HuH-7.5 (cell line): Measurements from ENCODE around the gene MYLK4.
"Not testable (repeated sequence)": the region's sequence is repeated elsewhere in the genome, so short reads cannot be mapped to it uniquely, and the experiment has no call there.

Experiments
- DNase-seq: peaks from one replicate; pipeline ENCODE4 v3.0.0; 2011; ENCODE audit warnings: low spot score

Gene MYLK4

DNA sequence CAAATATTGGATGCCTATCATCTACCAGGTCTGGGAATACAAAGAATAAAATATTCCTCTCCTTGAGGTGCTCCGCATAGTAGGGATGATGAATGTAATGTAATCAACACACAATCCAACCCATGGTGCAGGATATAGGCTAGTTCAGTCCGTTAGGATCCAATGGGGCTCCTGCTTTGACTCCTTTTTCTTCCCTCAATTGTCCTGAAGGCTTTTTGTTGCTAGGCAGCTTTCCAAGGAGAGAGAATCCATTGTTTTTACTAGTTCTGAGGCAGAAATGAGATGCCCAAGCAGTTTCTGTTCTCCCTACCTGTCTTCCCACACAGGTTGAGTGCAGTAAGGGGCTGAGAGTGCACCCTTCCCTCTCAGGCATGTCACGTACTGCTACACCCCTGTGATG lies 26.5 kb upstream of the MYLK4 start:
- DNase-seq: no peak

DNA sequence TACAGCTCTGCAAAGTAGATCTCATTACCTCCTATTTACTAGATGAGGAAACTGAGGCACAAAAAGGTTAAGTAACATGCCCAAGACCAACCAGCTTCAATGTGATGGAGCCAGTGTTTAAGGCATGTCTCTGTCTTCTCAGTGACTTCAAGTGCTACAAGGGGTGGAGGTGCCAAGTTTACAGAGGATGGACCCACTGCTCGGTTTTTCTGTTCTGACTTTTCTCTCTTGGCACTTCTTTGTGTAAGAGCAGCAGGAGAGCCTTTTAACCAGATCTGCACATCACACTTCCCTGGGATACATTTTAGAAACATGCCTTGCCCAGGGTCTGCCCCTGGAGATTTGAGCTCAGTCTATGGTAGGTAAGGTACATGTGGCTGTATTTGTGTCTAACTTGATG lies 24.3 kb upstream of the MYLK4 start:
- DNase-seq: no peak

DNA sequence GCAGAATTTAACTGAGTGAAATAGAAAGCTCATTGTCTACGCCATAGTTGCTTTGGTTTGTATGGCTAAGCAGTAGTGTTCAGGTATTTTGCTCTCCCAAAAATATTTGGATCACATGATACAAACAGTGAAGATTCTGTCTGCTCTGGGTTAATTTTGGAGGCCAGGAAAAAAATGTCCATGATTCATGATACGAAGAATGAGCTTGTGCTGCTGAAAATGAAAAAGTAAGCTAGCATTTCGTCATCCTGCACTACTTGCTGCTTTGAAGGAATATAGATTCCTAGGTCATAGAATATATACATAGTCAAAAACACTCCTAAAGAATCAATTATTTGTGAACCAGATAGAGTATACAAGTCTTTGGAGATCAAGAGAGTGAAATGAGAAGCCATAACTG lies 22.7 kb upstream of the MYLK4 start:
- no peak for DNase-seq

DNA sequence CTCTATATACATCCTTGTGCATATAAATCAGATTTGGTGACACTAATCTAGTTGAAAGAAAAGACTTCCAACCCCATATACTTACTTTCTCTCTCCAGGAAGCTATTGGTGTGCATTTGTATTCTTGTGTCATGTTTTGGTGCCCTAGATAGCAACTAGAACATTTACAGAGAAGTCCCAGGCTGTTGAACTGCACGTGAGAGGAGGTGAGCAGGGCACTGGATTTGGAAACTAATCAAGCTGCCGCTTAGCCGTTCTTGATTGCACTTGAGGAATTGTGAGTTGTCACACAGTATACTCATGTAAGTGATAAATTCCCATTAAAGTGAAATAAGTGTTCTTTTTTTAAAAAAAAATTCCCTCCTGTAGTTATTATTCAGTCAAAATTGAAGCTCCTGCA lies 22.1 kb upstream of the MYLK4 start:
- DNase-seq: no peak

DNA sequence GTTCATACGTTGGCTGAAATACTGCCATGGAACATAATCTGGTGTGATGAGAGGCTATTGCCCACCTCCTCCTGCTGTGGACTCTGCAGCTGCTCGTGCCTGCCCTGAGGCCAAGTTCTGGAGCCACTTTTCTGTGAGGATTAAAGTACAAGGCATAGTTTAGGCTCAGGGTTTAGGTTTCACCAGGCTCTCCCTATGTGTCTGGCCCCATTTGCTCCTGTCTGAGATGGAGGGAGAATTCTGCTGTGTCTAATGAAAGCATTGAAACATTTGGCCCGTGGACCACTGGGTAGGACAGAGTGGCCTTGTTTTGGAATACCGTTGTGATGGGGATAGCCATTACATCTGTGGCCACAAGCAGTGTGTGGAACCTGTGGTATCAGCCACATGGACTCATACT lies 20.4 kb upstream of the MYLK4 start:
- DNase-seq: no peak

DNA sequence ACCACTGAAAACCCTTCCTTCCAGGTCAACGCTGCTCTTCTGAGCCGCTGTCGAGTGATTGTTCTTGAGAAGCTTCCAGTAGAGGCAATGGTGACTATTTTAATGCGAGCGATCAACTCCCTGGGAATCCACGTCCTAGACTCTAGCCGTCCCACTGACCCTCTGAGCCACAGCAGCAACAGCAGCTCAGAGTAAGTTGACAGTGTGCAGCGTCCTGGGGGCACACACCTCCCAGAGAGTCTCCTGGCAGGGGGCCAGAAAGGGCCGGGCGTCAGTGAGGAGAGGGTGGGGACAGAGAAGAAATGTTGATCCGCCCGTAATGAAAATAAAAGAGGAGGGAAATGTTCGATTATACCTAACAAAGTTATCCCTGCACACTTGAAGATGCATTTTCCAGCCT lies 19.4 kb upstream of the MYLK4 start:
- DNase-seq: no peak

DNA sequence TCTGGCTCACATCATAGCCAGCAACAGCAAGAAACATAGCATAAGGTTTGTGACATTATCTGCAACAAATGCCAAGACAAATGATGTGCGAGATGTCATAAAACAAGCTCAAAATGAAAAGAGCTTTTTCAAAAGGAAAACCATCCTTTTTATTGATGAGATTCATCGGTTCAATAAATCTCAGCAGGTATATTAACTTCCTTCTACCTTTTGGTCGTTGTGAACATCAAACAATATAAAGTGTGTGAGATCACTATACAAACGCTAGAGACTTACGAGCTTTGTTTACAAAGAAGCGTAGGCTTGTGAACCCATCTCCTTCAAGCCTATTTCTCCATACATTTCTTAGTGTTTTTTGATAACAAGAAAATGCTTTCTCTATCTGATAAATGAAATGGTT lies 18.0 kb upstream of the MYLK4 start:
- no peak for DNase-seq

DNA sequence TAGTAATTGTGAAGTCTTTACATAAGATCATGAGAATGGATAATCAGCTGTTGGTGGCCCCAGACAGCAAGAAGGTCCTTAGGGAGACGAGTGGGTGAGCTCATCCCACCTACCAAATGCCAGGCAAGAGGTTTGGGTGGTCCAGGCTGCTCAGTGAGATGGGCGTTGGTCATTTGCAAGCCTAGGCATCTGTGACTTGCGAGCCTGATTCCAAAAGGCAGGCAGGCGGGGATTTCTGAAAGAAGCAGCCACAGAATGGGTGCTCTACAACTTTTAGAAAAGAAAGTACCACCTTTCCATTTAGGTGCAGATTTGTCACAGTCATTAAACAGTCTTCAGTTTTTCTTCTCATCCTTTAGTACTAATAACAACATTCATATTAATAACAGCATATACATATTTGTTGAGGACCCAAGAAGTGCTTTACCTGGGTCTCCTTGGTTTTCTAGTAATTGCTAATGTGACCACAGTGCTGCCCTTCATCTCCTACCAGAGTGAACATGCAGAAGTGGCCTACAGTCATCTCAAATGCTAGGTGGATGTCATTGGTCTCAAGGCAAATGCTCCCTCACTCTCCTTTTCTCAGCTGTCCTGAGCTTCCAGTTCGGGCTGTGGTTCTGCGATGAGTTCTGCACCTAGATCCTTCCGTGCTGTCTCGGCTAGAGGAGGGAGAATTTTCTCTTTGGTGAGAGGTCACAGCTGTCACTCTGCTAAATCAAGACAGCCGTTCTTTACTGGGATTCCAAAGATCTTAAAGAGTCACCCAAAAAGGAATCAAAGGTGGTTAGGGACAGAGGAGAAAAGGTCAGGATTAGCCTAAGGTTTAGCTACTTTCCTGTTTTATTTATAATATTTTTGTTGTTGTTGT lies 17.2 kb upstream of the MYLK4 start:
- no peak for DNase-seq

DNA sequence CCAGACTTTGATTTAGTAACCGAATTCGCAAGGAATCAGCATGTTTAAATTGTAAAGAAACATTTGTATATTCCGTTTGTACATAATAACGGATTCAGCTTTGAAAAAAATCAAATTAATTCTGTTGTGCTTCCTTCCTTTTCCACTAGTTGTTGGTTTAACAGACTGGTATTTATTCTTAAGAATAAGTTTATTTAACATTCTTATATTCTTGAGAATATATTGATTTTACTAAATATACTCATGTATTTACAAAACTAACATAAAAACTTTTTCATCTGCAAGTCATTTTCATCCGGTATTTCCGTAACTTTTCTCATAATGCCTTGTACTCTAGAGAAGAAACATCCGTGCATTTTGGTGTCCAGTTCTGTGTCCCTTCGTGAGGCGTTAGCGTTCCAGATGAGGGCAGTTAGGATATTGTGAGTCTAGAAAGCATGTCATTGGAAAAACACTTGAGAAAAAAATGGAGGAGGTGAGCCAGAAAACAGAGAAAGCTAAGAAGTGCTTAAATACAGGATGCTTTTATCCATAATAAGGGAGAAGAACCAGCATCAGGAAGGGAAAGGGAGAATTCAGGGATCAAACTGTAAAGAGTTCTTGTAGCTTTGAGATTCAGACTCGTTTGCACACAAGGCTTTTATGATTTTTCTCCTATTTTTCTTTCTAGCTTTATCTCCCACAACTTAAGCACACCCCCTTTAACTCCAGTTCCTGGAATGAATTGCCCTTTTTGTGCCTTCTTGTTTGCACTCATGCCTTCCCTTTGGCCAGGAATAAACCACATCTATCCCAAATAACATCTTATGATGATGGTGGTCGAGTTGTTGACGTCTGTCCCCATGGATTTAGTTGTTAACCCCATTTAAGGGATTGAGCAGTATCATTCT lies 16.3 kb upstream of the MYLK4 start:
- no peak for DNase-seq

DNA sequence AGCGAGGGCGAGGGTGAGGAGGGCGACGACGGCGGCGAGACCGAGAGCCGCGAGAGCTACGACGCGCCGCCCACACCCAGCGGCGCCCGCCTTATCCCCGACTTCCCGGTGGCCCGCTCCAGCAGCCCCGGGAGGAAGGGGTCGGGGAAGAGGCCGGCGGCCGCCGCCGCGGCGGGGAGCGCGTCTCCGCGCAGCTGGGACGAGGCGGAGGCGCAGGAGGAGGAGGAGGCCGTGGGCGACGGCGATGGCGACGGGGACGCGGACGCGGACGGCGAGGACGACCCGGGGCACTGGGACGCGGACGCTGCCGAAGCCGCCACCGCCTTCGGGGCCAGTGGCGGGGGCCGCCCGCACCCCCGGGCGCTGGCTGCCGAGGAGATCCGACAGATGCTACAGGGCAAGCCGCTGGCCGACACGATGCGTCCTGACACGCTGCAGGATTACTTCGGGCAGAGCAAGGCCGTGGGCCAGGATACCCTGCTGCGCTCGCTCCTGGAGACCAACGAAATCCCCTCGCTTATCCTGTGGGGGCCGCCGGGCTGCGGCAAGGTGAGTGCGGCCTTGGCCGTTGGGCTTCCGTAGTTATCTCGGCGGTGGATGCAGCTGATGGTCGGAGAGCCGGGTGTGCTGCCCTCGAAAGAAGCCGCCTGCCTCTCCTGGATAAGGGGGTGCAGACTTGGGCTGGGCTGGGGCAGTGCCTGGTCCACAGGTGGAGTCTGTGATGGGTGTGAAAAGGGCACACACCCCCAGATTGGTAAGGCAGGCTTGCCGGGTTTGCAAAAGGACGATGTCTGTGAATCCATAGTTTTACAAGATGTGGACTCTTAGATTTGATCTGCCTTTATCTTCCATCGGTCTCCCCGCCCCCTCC lies 15.4 kb upstream of the MYLK4 start:
- peak; percentile 37 for DNase-seq

DNA sequence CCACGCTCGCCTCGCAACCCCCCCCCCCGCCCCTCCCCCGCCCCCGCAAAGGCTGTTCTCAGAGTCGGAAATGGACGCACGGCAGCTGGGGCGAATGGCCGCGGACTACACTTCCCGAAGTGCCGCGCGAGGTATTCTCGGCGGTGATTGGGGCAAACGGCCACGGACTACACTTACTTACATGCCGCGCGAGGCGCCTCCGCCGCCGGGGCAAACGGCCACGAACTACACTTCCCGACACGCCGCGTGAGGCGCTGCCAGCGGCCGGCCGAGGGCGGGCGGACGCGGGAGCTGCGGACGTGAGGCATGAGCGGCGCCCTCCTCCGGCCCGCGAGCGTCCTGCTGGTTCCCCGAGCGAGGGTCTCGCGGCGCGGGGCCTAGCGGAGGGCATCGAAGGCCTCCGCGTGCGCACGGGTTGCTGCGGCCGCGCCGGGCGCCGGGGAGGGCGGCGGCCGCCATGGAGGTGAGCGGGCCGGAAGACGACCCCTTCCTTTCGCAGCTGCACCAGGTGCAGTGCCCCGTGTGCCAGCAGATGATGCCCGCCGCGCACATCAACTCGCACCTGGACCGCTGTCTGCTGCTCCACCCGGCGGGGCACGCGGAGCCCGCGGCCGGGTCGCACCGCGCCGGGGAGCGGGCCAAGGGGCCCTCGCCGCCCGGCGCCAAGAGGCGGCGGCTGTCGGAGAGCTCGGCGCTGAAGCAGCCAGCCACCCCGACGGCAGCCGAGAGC lies 14.6 kb upstream of the MYLK4 start, which contains the start of gene WRNIP1:
Gene WRNIP1 (plus strand): TSS at position 228 of the 730 bp plus-strand sequence. CDS start 230 bp downstream, at position 458.
- peak; percentile 83 for DNase-seq

DNA sequence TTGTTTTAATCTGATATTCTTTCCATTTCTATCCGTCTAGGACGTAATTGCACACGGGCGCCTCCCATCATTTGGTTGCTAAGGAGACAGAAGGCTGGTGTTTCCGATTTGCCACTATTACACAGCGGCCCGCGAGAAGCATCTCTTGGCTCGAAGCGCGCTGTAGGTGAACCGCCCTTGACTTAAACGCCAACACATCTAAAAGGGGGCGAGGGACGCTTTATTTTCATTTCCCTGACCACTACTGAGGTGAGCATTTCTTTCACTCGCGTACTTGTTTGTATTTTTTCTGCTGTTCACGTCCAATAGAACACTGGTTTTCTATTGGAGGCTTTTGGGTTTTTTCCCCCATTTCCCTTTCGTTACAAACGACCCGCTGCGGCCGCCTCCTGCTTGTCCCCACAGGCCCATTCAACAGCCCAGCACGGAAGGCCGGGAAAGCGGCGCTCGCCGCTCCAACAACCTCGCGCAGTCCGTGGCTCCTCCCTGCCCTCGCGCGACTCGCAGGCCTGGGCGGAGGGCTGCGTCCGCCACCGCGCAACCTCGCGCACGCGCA lies 14.0 kb upstream of the MYLK4 start:
- peak; percentile 39 for DNase-seq

DNA sequence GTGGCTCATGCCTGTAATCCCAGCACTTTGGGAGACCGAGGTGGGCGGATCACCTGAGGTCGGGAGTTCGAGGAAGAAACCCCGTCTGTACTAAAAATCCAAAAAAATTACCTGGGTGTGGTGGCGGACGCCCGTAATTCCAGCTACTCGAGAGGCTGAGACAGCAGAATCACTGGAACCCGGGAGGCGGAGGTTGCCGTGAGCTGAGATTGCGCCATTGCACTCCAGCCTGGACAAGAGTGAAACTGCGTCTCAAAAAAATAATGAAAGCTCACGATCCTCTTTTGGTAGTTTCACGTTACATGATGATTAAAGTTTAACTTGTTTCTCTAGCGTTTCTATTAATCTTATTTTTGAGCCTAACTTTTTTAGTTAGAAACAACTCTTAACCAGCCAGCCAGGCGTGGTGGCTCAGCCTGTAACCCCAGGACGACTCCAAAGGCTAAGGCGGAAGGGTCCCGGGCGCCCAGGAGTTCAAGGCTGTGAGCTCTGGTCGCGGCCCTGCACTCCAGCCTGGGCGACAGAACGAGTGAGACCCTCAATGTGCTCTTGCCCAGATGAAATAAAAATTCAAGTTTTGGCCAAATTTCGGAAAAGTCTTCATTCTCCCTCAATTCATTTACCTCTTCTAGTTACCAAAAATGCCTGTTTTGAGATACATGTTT lies 13.3 kb upstream of the MYLK4 start:
- no peak for DNase-seq

DNA sequence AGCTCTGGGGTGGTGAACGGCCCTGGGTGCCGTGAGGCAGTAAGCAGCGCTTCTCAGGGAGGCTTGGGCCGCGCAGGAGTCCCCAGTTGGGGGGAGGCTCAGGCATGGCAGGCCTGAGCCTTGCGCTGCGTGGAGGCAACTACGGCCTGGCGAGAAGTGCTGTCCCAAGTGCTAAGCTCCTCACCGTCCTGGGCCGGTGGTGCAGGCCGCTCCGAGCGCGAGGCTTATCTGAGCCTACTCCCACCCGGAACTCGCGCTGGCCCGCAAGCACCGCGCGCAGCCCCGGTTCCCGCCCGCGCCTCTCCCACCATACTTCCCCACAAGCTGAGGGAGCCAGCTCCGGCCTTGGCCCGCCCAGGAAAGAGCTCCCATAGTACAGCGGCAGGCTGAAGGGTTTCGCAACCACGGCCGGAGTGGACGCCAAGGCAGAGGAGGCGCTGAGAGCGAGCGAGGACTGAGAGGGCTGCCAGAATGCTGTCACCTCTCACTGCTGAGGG lies 12.7 kb upstream of the MYLK4 start:
- DNase-seq: no peak

DNA sequence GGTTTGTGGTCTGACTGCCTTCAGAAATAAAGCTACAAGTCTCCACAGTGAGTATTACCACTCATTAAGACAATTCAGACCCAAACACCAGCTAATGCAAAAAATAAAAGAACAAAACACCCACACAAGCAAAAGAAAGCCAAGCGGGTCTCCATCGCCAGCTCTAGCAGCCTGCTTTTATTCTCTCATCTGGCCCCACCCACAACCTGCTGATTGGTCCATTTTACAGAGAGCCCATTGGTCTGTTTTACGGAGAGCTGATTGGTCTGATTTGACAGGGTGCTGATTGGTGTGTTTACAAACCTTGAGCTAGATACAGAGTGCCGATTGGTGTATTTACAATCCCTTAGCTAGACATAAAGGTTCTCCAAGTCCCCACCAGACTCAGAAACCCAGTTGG lies 12.1 kb upstream of the MYLK4 start:
- not testable (repeated sequence) for DNase-seq

DNA sequence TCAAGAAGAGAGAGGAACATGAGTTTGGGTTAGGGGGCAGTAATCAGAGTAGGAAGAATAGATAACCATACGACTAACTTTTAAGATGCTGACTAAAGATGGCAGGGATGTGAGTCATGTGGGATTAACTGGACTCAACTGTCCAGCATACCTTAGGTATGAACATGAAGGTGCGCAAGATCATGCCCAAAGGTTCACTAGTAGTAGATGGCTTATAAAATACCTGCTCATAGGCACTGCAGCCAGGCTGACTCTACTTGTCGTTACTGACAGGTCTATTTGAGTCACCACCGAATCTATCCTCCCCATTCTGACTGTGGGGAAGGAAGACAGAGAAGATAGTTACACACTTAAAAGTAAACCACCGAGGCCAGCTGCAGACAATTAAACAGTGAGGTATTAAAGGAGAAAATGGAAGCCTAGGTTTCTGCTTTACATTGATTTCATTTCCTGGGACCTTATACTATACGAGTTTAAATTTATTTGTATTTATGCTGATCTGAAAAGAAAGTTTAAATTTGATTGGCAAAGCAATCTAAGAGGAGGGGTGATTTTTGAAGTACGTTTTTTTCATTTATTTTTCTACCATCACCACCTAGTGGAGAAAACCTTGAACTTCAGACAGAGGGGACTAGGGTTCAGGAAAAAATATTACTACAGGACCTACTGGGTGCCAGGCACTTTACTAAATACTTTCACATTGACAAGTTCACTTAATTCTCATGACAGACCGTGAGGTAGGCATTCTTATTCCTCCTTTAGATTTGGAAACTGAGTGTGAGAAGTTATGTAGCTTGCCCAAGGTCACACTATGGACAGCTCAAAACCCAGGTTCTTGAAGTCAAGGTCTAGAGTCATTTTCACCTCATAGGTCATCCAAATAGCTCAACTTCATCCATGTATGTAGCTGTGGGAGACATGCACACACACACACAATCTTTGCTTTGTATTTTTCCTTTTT lies 10.4 kb upstream of the MYLK4 start:
- no peak for DNase-seq

DNA sequence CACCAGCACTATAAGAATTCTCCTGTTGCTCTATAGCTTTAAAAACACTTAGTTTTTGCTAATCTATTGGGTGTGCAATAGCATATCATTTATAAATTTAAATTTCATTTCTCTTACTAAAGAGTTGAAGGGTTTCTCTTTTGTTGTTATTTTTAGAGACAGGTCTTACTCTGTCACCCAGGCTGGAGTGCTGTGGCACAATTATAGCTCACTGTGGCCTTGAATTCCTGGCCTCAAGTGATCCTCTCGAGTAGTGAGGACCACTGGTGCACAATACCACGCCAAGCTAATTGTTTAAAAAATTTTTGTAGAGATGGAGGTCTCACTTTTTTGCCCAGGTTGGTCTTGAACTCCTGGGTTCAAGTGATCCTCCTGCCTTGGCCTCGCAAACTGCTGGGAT lies 8.3 kb upstream of the MYLK4 start:
- no peak for DNase-seq

DNA sequence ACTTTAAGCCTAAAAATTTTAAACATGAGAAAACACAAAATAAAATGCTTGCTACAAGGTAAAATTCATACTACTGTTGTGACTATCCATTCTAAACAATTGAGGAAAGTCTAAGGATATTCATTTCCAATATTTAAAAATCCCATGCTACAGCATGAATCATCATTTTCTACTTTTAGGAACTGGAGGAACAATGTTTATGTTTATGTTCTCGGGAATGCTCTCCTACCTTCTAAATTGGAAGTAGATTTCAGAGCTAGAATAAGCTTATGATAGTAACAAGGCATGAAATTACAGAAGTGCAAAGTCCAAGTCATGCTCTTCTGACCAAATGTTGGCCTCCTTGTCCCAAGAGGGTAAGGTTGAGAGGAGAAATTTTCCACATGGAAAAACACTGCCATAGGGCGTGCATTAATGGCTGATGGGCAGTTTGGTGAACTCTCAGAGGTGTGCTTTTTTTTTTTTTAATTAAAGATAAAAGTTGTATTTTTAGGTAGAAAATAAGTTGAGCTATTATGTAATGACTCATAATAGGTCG lies 6.0 kb upstream of the MYLK4 start:
- DNase-seq: no peak

DNA sequence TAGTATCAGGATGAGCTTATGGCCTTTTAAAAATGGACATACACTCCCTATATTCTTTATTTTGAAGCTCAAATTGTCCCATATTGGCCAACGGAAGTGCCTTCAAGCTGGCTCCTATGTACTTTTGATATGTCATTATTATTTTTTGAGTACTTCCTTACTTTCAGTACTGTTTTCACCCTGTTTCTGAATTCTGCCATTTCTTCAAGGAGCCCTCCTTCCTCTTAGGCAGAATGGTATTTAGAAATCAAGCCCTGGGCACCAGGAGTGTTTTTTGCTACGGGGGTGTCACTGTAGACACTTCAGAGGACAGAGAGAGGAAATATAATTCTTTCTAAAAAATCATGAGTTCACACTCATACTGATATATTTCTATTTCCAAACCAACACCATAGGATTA lies 5.5 kb upstream of the MYLK4 start:
- DNase-seq: no peak
